Activated naive CD4-positive, alpha-beta T cell treated with anti-CD3 and anti-CD28 coated beads, Interleukin-2, amount 50 U/mL, for 24 hours (primary cell): Measurements from ENCODE around the gene SLC35D3.
"Not testable (repeated sequence)": the region's sequence is repeated elsewhere in the genome, so short reads cannot be mapped to it uniquely, and the experiment has no call there.

ENCODE experiments used
- H3K27ac Mint-ChIP-seq: one replicate; pipeline ENCODE4 v1.8.0; 2021; ENCODE audit warnings: mild to moderate bottlenecking, mixed read lengths
- H3K27me3 Mint-ChIP-seq: one replicate; pipeline ENCODE4 v1.8.0; 2021; ENCODE audit warnings: mixed read lengths
- H3K36me3 Mint-ChIP-seq: one replicate; pipeline ENCODE4 v1.8.0; 2021; ENCODE audit warnings: mixed read lengths
- H3K4me1 Mint-ChIP-seq: one replicate; pipeline ENCODE4 v1.8.0; 2021; ENCODE audit warnings: mixed read lengths
- H3K4me3 Mint-ChIP-seq: one replicate; pipeline ENCODE4 v1.8.0; 2021; ENCODE audit warnings: mild to moderate bottlenecking, mixed read lengths
- H3K9me3 Mint-ChIP-seq: one replicate; pipeline ENCODE4 v1.8.0; 2021; ENCODE audit warnings: mixed read lengths

Gene SLC35D3

GRCh38 chr6:136918706-136919105, 3.4 kb upstream of the SLC35D3 start:
- peaks cover 14% of the 10 kb centered on the region for H3K4me1 Mint-ChIP-seq
- no peaks in the 10 kb centered on the region for H3K9me3 Mint-ChIP-seq
- peaks cover 12% of the 10 kb centered on the region for H3K36me3 Mint-ChIP-seq
- H3K4me3 Mint-ChIP-seq: no peak overlapping the region
- H3K27ac Mint-ChIP-seq: no peak overlapping the region
- peaks cover 18% of the 10 kb centered on the region for H3K27me3 Mint-ChIP-seq

- peaks cover 19% of the 10 kb centered on the region for H3K4me1 Mint-ChIP-seq
- H3K27me3 Mint-ChIP-seq: peaks cover 29% of the 10 kb centered on the region
- H3K9me3 Mint-ChIP-seq: no peaks in the 10 kb centered on the region
- H3K4me3 Mint-ChIP-seq: peak overlapping the region; percentile 83
- no peak overlapping the region for H3K27ac Mint-ChIP-seq
- H3K36me3 Mint-ChIP-seq: peaks cover 8% of the 10 kb centered on the region
Measured at GRCh38 chr6:136920216-136920615, 1.9 kb upstream of the SLC35D3 start.

GRCh38 chr6:136920671-136921380, 1.3 kb upstream of the SLC35D3 start:
- Mint-ChIP-seq H3K4me3 (peak overlapping the region; percentile 83), H3K36me3 (peaks cover 5% of the 10 kb centered on the region), H3K4me1 (peaks cover 19% of the 10 kb centered on the region), H3K27ac (no peak overlapping the region), H3K27me3 (peaks cover 29% of the 10 kb centered on the region), H3K9me3 (no peaks in the 10 kb centered on the region)

- Mint-ChIP-seq H3K36me3 (peaks cover 4% of the 10 kb centered on the region), H3K27me3 (peaks cover 29% of the 10 kb centered on the region), H3K4me3 (peak overlapping the region; percentile 83), H3K9me3 (no peaks in the 10 kb centered on the region), H3K27ac (no peak overlapping the region), H3K4me1 (peaks cover 19% of the 10 kb centered on the region)
Measured at GRCh38 chr6:136921381-136921935, 643 bp upstream of the SLC35D3 start.

GRCh38 chr6:136922685-136923006, 545 bp downstream of the SLC35D3 start:
- H3K27ac Mint-ChIP-seq: no peak overlapping the region
- H3K4me1 Mint-ChIP-seq: peaks cover 19% of the 10 kb centered on the region
- peaks cover 1% of the 10 kb centered on the region for H3K36me3 Mint-ChIP-seq
- peak overlapping the region; percentile 83 for H3K4me3 Mint-ChIP-seq
- H3K27me3 Mint-ChIP-seq: peaks cover 29% of the 10 kb centered on the region
- H3K9me3 Mint-ChIP-seq: no peaks in the 10 kb centered on the region

- Mint-ChIP-seq H3K4me3 (peak overlapping the region; percentile 77), H3K9me3 (no peaks in the 10 kb centered on the region), H3K36me3 (peaks cover 1% of the 10 kb centered on the region), H3K4me1 (peaks cover 19% of the 10 kb centered on the region), H3K27me3 (peaks cover 29% of the 10 kb centered on the region), H3K27ac (no peak overlapping the region)
Measured at GRCh38 chr6:136923116-136923953, 1.2 kb downstream of the SLC35D3 start.

- H3K4me1 Mint-ChIP-seq: peaks cover 19% of the 10 kb centered on the region
- no peak overlapping the region for H3K27ac Mint-ChIP-seq
- peaks cover 26% of the 10 kb centered on the region for H3K27me3 Mint-ChIP-seq
- peak overlapping the region; percentile 77 for H3K4me3 Mint-ChIP-seq
- no peaks in the 10 kb centered on the region for H3K36me3 Mint-ChIP-seq
- no peaks in the 10 kb centered on the region for H3K9me3 Mint-ChIP-seq
Measured at GRCh38 chr6:136923954-136924673, 2.0 kb downstream of the SLC35D3 start.

GRCh38 chr6:136926383-136926782, 4.3 kb downstream of the SLC35D3 start:
- Mint-ChIP-seq H3K27me3 (peaks cover 21% of the 10 kb centered on the region), H3K36me3 (no peaks in the 10 kb centered on the region), H3K4me1 (peaks cover 9% of the 10 kb centered on the region), H3K9me3 (no peaks in the 10 kb centered on the region), H3K27ac (no peak overlapping the region), H3K4me3 (no peak overlapping the region)

GRCh38 chr6:136927292-136927691, 5.2 kb downstream of the SLC35D3 start:
- no peaks in the 10 kb centered on the region for H3K36me3 Mint-ChIP-seq
- no peak overlapping the region for H3K4me3 Mint-ChIP-seq
- peaks cover 21% of the 10 kb centered on the region for H3K27me3 Mint-ChIP-seq
- H3K9me3 Mint-ChIP-seq: no peaks in the 10 kb centered on the region
- peaks cover 8% of the 10 kb centered on the region for H3K4me1 Mint-ChIP-seq
- no peak overlapping the region for H3K27ac Mint-ChIP-seq

GRCh38 chr6:136930528-136930927, 8.4 kb downstream of the SLC35D3 start:
- H3K4me3 Mint-ChIP-seq: no peak overlapping the region
- peaks cover 22% of the 10 kb centered on the region for H3K27me3 Mint-ChIP-seq
- no peaks in the 10 kb centered on the region for H3K9me3 Mint-ChIP-seq
- no peaks in the 10 kb centered on the region for H3K4me1 Mint-ChIP-seq
- H3K36me3 Mint-ChIP-seq: no peaks in the 10 kb centered on the region
- no peak overlapping the region for H3K27ac Mint-ChIP-seq

GRCh38 chr6:136932599-136932998, 10.5 kb downstream of the SLC35D3 start:
- Mint-ChIP-seq H3K4me3 (no peak overlapping the region), H3K9me3 (no peaks in the 10 kb centered on the region), H3K4me1 (no peaks in the 10 kb centered on the region), H3K27ac (no peak overlapping the region), H3K36me3 (no peaks in the 10 kb centered on the region), H3K27me3 (peaks cover 25% of the 10 kb centered on the region)

GRCh38 chr6:136945072-136945471, 23.0 kb downstream of the SLC35D3 start:
- Mint-ChIP-seq H3K27me3 (peaks cover 3% of the 10 kb centered on the region), H3K4me3 (no peak overlapping the region), H3K27ac (no peak overlapping the region), H3K9me3 (peaks cover 4% of the 10 kb centered on the region), H3K36me3 (no peaks in the 10 kb centered on the region), H3K4me1 (no peaks in the 10 kb centered on the region)

GRCh38 chr6:136945711-136946121, 23.6 kb downstream of the SLC35D3 start:
- Mint-ChIP-seq H3K27me3 (peaks cover 3% of the 10 kb centered on the region), H3K4me1 (no peaks in the 10 kb centered on the region), H3K36me3 (no peaks in the 10 kb centered on the region), H3K27ac (no peak overlapping the region), H3K9me3 (peaks cover 4% of the 10 kb centered on the region), H3K4me3 (no peak overlapping the region)

- Mint-ChIP-seq H3K4me3 (no peak overlapping the region), H3K4me1 (no peaks in the 10 kb centered on the region), H3K27me3 (peaks cover 3% of the 10 kb centered on the region), H3K27ac (no peak overlapping the region), H3K36me3 (no peaks in the 10 kb centered on the region), H3K9me3 (no peaks in the 10 kb centered on the region)
Measured at GRCh38 chr6:136947037-136947436, 24.9 kb downstream of the SLC35D3 start.

GRCh38 chr6:136949957-136950356, 27.9 kb downstream of the SLC35D3 start:
- not testable (repeated sequence) for H3K36me3 Mint-ChIP-seq, H3K9me3 Mint-ChIP-seq, H3K27me3 Mint-ChIP-seq, H3K27ac Mint-ChIP-seq, H3K4me1 Mint-ChIP-seq, H3K4me3 Mint-ChIP-seq
